OCI-LY1 (cell line): ENCODE results near the gene MOSPD2.

Experiments
- H2AFZ ChIP-seq: fragments of 200-600 bp; sonication (generic), shearing (Covaris generic); 2 replicates; pipeline ENCODE4 v1.6.0; 2014; ENCODE audit warnings: antibody characterized with exemption, mild to moderate bottlenecking, low read length
- H3F3A ChIP-seq: fragments of 200-600 bp; sonication (generic), shearing (Covaris generic); 2 replicates; pipeline ENCODE4 v1.6.0; 2014; ENCODE audit warnings: mild to moderate bottlenecking, antibody characterized with exemption, low read length, moderate library complexity; ENCODE audit not compliant: insufficient read depth
- H3K27ac ChIP-seq: fragments of 200-600 bp; sonication (generic); 2 replicates; pipeline ENCODE4 v1.5.1; 2014; ENCODE audit warnings: low read length, mixed run types, mild to moderate bottlenecking, low read depth; ENCODE audit not compliant: poor library complexity, severe bottlenecking
- H3K27me3 ChIP-seq: fragments of 200-600 bp; sonication (generic); 2 replicates; pipeline ENCODE4 v1.6.0; 2014; ENCODE audit warnings: antibody characterized with exemption, mild to moderate bottlenecking, low read length, moderate library complexity; ENCODE audit not compliant: insufficient read depth
- H3K36me3 ChIP-seq: fragments of 200-600 bp; sonication (generic); 2 replicates; pipeline ENCODE4 v1.6.1; 2014; ENCODE audit warnings: mild to moderate bottlenecking, antibody characterized with exemption, low read length, moderate library complexity, mixed read lengths; ENCODE audit not compliant: insufficient read depth
- H3K4me1 ChIP-seq: fragments of 200-600 bp; sonication (generic); 2 replicates; pipeline ENCODE4 v1.5.1; 2014; ENCODE audit warnings: mild to moderate bottlenecking, low read length, moderate library complexity; ENCODE audit not compliant: insufficient read depth, severe bottlenecking
- H3K4me2 ChIP-seq: fragments of 200-600 bp; sonication (generic), shearing (Covaris generic); 2 replicates; pipeline ENCODE4 v1.6.1; 2014; ENCODE audit warnings: low read length
- H3K4me3 ChIP-seq: fragments of 200-600 bp; sonication (generic); 2 replicates; pipeline ENCODE4 v1.5.1; 2014; ENCODE audit warnings: low read length, low read depth, mild to moderate bottlenecking, mixed read lengths; ENCODE audit not compliant: poor library complexity, severe bottlenecking
- H3K79me2 ChIP-seq: fragments of 200-600 bp; shearing (Covaris generic); 2 replicates; pipeline ENCODE4 v1.6.1; 2016; ENCODE audit warnings: mixed run types, low read length, mixed read lengths; ENCODE audit not compliant: insufficient read depth
- H3K9ac ChIP-seq: fragments of 200-600 bp; sonication (generic), shearing (Covaris generic); 2 replicates; pipeline ENCODE4 v1.6.1; 2014; ENCODE audit warnings: mild to moderate bottlenecking, low read length, mixed read lengths
- H3K9me2 ChIP-seq: fragments of 200-600 bp; sonication (generic), shearing (Covaris generic); 2 replicates; pipeline ENCODE4 v1.6.1; 2014; ENCODE audit warnings: low read depth, mild to moderate bottlenecking, low read length, mixed read lengths
- H3K9me3 ChIP-seq: fragments of 200-600 bp; shearing (Covaris generic); 2 replicates; pipeline ENCODE4 v1.6.1; 2014; ENCODE audit warnings: low read length, mixed read lengths
- H4K20me1 ChIP-seq: fragments of 200-600 bp; sonication (generic), shearing (Covaris generic); 2 replicates; pipeline ENCODE4 v1.6.0; 2016; ENCODE audit warnings: mild to moderate bottlenecking, low read length; ENCODE audit not compliant: insufficient read depth
- CTCF ChIP-seq: fragments of 200-600 bp; sonication (generic), shearing (Covaris generic); IDR thresholded peaks from 2 replicates; pipeline ENCODE4 v1.5.1; 2017; ENCODE audit warnings: mild to moderate bottlenecking, antibody characterized with exemption, low read length, moderate library complexity, mixed read lengths
- EZH2 ChIP-seq: fragments of 200-600 bp; sonication (generic), shearing (Covaris generic); IDR thresholded peaks from 2 replicates; pipeline ENCODE4 v1.8.0; 2017; ENCODE audit warnings: borderline replicate concordance, mixed run types, mild to moderate bottlenecking, antibody characterized with exemption, low read length, moderate library complexity, mixed read lengths

MOSPD2 gene

GRCh38 chrX:14942341-14942740 lies 69.1 kb downstream of the MOSPD2 start:
- H2AFZ ChIP-seq = no peak overlapping the region
- no peaks in the 10 kb centered on the region for H3F3A ChIP-seq
- H3K9ac ChIP-seq = no peak overlapping the region
- no peak for TF ChIP-seq CTCF
- no peak for TF ChIP-seq EZH2
- no peak overlapping the region for H3K27ac ChIP-seq
- no peaks in the 10 kb centered on the region for H3K4me1 ChIP-seq
- H3K4me3 ChIP-seq = no peak overlapping the region
- H3K4me2 ChIP-seq = no peak overlapping the region
- no peaks in the 10 kb centered on the region for H3K27me3 ChIP-seq
- no peaks in the 10 kb centered on the region for H3K9me3 ChIP-seq
- no peaks in the 10 kb centered on the region for H3K79me2 ChIP-seq
- H3K36me3 ChIP-seq = no peaks in the 10 kb centered on the region
- H3K9me2 ChIP-seq = no peaks in the 10 kb centered on the region
- no peaks in the 10 kb centered on the region for H4K20me1 ChIP-seq

- H3K9me2 ChIP-seq = no peaks in the 10 kb centered on the region
- no peaks in the 10 kb centered on the region for H3F3A ChIP-seq
- no peaks in the 10 kb centered on the region for H3K36me3 ChIP-seq
- no peak overlapping the region for H2AFZ ChIP-seq
- TF ChIP-seq CTCF (no peak), EZH2 (no peak)
- H3K9me3 ChIP-seq = no peaks in the 10 kb centered on the region
- H3K27ac ChIP-seq = no peak overlapping the region
- H3K27me3 ChIP-seq = no peaks in the 10 kb centered on the region
- H3K4me3 ChIP-seq = no peak overlapping the region
- H4K20me1 ChIP-seq = no peaks in the 10 kb centered on the region
- no peak overlapping the region for H3K4me2 ChIP-seq
- H3K9ac ChIP-seq = no peak overlapping the region
- H3K79me2 ChIP-seq = no peaks in the 10 kb centered on the region
- H3K4me1 ChIP-seq = no peaks in the 10 kb centered on the region
Measured at GRCh38 chrX:14943962-14944361, 70.7 kb downstream of the MOSPD2 start.

- Histone ChIP-seq H3K4me1 (no peaks in the 10 kb centered on the region), H3F3A (no peaks in the 10 kb centered on the region), H3K9ac (no peak overlapping the region), H3K4me2 (no peak overlapping the region), H3K27me3 (no peaks in the 10 kb centered on the region), H2AFZ (no peak overlapping the region), H3K4me3 (no peak overlapping the region), H3K36me3 (no peaks in the 10 kb centered on the region), H4K20me1 (no peaks in the 10 kb centered on the region), H3K9me2 (no peaks in the 10 kb centered on the region), H3K27ac (no peak overlapping the region), H3K79me2 (no peaks in the 10 kb centered on the region), H3K9me3 (no peaks in the 10 kb centered on the region)
- TF ChIP-seq EZH2 (no peak), CTCF (no peak)
Measured at GRCh38 chrX:14946606-14947155, 73.5 kb downstream of the MOSPD2 start.
